ENCODE measurements around the gene CHRND.

The CHRND gene

DNA sequence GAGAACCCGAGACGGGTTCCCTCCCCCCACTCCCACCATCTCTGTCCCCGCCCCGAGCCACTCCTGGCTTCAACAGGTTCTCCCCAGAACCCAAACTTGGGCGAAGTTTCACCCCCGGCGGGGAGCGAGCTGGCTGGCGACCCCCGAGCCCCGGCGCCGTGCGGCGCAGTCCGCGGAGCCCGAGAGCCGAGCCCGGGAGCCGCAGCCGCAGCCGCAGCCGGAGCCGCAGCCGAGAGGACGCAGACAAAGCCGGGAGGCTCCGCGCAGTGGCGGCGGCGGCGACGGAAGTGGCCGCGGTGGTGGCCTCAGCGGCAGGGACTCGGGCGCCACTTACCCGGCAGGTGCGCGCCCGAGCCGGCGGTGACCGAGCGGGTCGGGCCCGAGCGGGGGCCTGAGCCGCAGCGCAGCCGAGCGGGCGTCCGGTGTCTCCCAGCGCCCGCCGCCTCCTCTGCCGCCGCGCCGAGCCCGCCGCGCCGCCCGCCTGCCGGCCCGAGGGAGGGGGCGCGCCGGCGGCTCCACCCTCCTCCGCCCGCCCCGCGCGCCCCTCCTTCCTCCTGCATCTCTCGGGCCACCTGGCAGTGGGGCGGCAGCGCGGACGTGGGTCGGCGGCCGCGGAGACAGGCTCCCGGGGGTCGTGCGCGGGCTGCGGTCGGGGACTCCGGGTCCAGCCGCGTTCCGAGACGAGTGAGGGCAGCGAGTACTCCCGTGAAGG is 38.4 kb upstream of the CHRND start, which contains the start of gene ECEL1:
Gene ECEL1, minus strand, starts transcription at position 450 of the 712 bp plus-strand sequence. CDS start 1,181 bp downstream, outside the sequence.
- in situ Hi-C loops (cut with MboI; ENCODE audit: low sequenced_read_pairs) = no loop called here

DNA sequence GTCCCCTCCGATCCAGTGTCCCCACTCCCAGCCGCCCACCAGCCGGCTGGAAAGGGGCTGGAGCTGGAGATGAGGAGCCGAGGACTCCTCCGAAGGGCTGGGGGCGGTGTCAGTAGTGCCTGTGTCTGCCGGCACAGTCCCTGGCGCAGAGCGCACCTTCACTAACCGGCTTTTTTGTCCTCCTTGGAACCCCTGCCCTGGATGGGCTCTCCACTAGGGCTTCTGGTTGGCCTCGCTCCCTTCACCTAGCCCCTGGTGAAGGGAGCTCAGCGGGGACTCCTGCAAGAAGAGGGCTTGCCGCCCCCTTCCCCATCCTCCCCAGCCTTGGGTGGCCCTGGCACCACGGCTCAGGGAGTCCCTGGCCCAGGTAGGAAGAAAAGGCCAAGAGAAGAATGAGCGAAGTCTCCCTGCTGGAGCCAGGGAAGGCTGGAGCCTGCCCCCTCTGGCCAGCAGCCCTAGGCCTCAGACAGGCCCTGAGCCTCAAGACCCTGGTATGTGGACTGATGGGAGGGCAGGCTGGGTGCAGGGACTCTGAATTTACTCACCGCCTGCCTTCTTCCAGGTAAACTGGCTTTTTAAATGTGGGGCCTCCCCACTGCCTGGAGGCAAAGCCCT is 37.8 kb upstream of the CHRND start:
- in situ Hi-C loops (cut with MboI; ENCODE audit: low sequenced_read_pairs) = no loop called here

DNA sequence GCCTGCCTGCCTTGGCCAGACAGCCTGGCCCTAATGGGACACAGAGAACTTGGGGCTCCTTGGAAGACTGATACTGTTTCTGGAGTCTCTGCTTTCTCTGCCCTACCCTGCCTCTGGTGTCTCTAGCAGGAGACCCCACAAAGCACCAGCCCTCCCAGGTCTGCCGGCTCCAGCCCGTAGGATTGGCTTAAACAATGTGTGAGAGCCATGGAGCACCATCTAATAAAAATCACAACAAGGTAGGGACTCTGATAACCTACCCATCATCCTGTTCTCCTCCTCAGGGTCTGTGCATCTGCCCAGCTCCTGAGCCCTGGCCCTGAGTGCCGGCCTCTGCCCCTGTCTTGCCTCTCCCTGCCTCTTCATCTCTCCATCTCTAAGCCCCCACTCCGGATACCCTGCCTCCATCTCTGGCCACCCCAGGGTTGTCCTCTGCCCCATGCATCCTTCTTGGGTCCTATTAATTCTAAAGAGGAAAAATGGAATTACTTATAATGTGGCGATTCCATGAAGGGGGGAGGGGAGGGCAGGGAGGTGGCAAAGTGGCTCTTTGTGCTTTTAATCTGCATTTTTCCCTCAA is 37.1 kb upstream of the CHRND start:
- in situ Hi-C loops (cut with MboI; ENCODE audit: low sequenced_read_pairs) = no loop called here

DNA sequence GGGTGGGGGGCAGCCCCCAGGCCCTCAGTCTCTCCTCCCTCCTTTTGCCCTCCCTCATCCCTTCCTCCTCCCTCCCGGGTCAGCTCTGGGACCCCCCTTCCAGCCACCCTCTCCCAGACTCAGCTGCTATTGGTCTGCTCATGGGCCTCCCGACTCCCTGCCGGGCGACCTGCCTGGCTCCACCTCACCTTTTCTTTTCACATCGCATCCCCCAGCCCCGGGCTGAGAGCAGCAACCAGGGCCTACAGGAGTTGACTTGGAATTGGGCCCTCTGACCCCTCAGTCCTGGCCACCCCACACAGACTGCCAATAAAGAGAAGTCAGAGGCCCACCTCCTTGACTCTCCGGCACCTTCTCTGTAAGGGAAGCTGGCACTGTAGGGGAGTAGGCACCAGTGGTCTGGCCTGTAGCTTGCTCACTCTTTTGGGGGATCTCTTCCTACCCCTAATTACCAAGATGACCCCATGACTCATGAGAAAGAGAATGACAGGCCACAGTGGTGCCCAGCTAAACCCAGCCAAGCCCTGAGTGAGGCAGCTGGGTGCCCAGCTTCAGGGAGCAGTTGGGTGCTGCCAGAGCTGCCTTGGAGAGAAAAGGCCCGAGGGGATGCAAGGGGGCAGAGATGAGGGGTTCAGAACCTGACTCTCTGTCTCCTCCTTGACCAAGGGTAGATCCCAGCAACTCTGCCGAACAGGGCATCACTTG is 36.3 kb upstream of the CHRND start:
- in situ Hi-C loops (cut with MboI; ENCODE audit: low sequenced_read_pairs) = no loop called here

DNA sequence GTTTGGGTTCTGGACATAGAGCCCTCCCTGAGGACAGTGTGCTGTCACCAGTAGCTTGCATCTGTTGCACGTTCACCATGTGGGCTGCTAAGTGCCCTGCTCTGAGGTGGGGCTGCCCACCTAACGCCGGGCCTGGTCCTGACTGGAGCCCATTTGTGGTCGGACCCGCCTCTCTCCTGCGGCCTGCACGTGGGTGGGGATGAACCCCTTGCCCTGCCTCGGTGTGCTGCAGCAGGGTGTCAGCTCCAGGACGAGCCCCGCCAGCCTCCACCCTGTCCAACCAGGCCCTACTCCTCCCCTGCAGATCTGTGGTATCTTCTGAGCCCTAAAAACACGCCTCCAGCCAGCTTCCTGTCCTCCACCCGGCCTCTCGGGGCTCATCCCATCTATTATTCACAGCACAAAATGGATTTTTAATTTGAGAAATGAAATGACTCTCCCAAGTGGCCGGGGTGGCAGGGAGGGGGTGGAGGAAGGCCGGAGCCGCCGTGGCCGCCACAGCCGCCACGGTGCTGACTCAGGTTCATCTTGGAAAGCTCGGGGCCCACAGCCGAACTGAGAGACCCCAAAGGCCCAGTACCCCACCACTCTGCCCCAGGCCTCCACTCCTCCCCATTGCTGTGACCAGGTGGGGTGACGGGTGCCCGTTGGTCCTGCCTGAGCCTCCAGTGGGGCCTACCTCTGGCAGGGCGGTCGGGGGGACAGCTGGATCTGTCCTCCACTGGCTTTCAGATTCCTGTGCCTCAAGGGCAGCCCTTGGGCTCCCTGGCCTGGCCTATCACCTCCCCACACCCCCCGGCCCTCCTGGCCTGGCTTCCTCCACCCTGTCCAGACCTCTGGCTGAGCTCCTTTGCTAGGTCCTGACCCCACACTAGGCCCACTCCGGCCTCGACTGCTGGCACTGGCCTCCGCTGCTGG is 35.5 kb upstream of the CHRND start:
- in situ Hi-C loops (cut with MboI; ENCODE audit: low sequenced_read_pairs) = no loop called here

DNA sequence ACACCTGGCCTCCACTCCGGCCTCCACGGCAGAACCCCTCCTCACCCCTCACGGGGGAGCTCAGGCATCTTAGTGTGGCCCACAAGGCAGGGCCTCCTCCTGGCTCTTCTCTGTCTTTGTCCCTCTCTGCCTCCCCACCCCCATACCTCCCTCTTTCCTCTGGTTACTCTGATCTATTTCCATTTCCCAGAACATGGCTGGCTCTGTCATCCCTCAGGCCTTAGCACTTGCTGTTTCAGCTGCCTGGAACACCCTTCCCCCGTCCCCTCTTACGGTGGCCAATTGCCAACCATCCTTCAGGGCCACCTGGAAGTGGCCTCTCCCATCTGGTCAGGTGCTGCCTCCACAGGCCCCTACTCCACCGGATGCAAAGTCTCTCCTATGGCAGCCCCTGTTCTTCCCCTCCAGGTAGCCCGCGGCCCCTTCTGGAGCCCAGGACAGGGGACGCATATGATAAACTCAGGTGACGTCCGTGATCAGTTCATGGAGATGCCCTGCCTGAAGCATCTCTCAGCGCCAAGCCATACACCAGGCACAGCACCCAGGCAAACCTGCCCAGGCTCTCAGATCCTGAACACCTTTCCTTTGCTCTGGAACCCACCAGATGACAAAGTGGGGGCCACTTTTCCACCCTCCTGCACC is 34.7 kb upstream of the CHRND start:
- in situ Hi-C loops (cut with MboI; ENCODE audit: low sequenced_read_pairs) = no loop called here

DNA sequence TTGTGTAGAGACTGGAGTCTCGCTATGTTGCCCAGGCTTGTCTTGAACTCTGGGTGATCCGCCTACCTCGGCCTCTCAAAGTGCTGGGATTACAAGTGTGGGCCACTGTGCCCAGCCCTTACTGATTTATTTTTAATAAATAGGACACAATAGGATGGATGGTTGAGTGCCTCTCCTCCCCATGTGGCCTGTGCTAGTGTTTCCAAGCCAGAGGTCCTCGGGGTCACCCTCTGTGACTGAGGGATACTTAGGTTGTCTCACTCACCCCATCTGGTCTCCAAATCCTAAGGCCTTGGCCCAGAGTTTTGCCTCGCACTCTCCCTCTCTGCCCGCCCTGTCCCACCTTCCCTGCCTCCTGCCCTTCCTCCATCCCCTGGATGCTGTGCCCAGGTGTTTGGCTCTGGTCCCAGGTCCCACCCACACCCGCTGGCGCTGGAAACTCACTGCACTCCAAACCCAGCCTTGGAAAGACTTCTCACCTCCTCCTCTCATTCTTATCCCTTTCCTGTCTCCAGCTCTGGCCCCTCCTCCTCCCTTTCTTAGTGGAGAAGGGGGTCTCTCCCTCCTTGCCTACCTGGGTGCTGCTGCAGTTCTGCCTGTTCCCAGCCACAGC is 33.6 kb upstream of the CHRND start:
- in situ Hi-C loops (cut with MboI; ENCODE audit: low sequenced_read_pairs) = no loop called here

DNA sequence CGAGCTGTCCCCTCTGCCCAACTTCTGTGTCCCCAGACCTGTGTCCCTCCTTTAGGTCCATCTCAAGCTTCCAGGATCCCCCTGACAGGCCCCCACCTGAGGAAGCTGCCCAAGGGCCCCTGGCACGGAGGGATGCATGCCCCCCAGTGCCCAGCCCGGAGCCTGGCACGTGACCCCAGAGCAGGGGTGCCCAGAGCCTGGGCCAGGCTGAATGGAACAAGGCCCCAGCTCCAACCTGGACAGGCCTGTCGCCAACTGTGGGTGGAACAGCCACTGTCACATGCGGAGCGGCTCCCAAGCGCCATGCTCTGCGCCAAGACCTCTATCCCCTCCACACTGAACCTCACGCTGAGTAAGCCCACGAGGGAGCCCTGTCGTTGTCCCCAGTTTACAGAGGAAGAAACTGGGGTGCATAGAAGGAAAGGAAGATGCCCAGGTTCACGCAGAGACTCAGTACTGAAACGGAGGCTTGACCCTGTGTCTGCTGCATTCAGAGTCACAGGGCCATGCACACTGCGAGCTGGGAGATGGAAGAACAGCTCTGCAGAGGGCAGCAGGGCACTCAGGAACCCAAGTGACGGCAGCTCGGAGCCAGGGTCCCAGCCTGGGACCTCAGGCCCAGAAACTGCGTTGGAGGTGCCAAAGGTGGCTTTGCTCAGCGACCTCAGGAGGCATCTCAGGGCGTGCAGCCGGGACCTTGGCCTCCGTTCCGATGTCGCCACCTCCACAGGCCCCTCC is 32.8 kb upstream of the CHRND start:
- in situ Hi-C loops (cut with MboI; ENCODE audit: low sequenced_read_pairs) = no loop called here

DNA sequence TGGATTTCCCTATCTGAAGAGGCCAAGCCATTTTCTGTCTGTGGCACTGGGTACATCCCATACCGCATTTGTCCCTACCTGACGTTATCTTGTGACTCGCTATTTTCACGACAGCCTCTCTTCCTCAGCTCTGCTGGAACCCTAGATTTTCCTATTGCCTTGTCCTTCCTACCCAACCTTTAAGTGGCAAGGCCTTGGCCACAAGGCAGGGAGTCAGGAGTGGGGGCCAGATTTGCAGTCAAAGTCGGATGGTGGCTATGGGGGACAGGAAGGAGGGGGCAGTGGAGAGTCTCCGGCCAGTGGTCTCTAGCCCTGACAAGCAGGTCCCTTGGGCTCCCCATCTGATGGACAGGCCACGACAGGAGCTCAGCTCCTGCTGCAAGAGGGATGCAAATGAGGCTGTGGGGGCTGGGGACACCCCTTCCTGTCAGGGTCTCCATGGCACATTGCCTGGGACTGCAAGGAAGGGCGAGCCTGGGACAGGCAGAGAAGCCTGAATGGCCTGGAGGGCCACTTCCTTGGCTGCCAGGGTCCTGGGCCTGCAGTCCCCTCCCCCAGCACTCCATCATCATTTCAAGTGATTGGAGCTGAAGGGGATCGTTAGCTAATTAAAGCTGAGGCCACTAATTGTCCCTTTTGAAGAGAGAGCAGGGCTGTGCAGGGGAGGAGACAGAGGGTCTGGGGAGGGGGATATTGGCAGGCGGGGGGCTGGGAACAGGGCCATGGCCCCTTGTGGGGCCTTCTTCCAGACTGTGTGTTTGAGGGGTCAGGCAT is 32.1 kb upstream of the CHRND start:
- in situ Hi-C loops (cut with MboI; ENCODE audit: low sequenced_read_pairs) = no loop called here

DNA sequence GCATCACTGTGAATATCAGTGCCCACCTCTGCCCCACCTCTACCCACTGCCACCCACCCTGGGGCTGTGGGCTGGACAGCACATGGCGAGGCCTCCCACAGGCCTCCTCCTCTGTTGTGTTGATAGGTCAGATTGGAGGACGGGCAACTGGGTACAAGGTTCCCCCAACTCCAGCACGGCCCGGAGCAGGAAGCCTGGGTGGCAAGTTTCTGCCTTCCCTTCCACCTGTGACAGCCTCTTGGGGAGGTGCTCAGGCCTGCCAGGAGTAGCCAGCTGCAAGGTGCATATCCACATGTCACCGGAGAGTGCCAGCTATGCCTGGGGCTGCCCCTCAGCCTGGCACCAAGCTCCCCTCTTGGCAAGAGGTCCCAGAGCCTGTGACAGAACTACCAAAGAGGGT is 31.4 kb upstream of the CHRND start:
- in situ Hi-C loops (cut with MboI; ENCODE audit: low sequenced_read_pairs) = no loop called here

DNA sequence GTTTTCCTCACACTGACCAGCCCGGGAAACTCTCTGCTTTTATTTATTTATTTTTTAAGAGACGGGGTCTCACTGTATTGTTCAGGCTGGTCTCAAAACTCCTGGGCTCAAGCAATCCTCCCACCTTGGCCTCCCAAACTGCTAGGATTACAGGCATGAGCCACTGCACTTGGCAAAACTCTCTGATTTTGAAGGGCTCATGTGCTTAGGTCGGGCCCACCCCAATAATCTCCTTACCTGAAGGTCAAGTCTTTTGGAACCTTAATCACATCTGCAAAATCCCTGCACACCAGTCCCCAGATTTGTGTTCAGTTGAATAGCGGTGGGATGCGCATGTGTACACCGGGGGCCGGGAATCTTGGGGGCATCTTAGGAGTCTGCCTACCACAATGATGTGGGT is 30.7 kb upstream of the CHRND start:
- in situ Hi-C loops (cut with MboI; ENCODE audit: low sequenced_read_pairs) = no loop called here

DNA sequence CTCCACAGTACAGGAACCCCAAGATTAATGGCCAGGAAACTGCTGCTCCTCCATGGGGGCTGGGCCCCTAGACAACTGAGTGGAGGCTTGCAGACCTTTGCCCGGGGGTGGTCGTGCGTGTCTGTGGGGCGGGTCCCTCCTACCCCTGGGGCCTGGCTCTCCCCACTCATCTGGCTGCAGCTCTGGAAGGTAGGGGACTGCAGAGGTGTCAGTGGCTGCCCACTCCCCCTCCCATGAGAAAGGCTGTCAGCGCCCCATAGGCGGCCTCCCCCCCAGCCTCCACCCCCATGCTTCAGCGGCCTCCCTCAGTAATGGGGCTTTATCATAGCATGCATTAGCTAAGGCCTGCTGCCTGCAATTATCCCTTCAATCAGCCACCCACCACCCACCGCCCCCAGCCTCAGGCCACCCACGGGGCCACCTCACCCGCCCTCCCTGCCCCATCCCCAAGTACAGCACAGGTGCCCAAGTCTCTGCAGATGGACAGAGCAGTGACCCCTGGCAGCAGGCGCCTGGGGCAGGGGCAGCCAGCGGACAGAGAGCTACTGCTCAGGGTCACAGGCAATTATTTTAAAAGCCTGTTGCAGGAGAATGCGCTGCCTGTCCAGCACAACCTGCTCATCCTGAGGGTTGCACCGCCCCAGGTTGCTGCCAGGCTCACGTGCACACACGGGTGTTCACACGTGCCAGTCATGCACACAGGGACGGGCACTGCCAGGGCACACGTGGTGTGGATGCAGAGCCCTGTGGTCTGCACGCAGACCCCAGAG is 29.3 kb upstream of the CHRND start:
- in situ Hi-C loops (cut with MboI; ENCODE audit: low sequenced_read_pairs) = no loop called here

DNA sequence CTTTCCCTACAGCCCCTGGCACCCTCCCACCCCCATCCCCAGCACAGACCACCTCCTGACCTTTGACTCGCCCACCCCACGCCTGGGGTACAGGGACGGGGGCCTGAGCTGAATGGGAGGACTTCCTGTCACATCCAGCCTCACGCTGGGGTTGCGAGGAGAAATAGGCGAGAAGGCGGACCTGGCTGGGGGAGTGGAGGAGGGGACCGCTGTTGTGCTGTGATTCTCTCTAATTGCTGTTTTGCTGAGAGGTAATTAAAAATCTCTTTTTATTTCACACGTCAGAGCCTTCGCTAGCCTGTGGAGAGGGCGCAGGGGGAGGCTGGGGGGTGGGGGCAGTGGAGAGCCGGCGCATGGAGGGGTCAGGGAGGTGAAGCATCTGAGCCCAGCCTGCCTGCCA is 28.6 kb upstream of the CHRND start:
- in situ Hi-C loops (cut with MboI; ENCODE audit: low sequenced_read_pairs) = no loop called here

DNA sequence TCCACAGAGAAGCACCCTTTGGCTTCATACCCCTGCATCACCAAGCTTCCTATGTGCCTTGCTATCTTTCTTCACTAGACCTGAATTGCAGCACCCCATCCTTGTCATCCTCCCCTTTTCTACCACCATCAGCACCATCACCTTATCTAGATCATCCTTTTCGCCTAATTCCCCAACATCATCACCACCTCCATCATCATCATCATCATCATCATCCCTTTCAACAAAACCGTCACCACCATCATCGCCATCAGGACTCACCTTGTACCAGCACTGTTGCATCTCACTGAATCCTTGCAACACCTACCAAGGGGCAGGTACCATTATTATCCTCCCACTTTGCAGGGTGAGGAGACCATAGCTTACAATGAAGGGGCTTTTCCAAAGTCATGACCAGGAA is 27.5 kb upstream of the CHRND start:
- in situ Hi-C loops (cut with MboI; ENCODE audit: low sequenced_read_pairs) = no loop called here

DNA sequence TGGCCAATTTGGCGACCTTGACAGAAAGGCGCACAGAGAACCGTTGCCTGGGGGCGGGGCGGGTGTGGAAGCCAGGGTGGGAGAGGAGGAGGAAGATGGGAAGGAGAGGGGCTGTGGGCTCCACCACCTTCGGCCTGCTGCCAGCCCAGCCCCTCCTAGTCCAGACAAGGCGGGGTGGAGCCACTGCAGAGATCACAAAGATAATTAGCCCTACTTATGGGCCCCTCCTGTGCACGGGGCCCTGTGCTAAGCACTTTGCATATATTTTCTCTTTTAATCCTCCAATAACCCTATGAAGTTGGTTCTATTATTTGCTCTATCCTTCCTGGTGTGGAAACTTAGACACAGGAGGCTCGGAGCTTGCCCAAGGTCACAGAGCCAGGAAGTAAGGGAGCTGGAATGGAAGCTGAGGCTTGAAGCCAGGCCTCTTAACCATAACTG is 24.6 kb upstream of the CHRND start:
- in situ Hi-C loops (cut with MboI; ENCODE audit: low sequenced_read_pairs) = no loop called here

DNA sequence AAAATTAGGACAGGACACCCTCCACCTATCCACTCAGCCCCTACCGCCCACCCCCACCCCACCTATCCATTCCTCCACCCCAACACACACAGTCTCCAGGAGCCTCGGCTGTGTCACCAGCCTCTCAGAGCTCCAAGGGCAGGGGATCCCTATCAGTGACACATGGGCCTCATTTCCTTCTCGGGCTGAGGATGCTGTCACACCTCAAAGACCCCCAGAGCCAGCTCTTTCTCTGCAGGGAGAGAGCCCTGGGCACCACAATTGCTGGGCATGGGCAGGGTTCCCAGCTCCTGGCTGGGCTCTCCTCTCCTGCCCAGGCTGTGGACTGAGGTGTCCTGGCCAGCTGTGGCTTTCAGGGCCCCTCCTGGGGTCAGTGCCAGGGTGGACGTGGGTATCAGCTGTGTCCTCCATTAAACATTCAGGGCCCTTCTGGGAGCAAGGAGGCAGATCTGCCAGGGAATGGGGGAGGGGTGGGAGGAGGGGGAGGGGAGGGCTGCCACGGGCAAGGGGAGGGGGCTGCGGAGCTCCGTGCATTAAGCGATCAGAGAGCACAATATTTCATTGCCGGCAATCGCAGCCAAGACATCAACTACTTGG is 24.1 kb upstream of the CHRND start:
- in situ Hi-C loops (cut with MboI; ENCODE audit: low sequenced_read_pairs) = no loop called here

DNA sequence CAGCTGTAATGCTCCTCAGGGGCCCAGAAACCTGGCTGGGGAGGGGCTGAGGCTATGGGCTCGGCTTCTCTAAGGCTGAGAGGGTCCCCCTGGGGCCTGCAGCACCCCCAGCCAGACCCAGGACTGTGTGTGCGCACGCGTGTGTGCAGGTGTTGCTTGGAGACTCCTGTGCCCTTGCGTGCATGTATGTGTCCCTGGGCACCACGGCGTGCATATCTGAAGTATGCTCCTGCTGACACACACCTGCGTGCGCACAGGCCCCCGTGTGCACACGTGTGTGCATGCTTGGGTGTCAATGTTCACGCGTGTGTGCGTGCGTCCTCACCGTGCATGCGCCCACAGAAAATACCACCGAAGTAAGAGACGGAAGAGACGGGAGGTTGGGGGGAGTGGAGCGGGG is 23.4 kb upstream of the CHRND start:
- in situ Hi-C loops (cut with MboI; ENCODE audit: low sequenced_read_pairs) = no loop called here
